ENCODE measurements around the gene CNPY1.

- TF ChIP-seq EZH2phosphoT487 (IDR thresholded peaks at IDR 0.05; ENCODE audit: insufficient read depth, low read depth) (no peak), EZH2 (IDR thresholded peaks at IDR 0.05; ENCODE audit: insufficient read depth, poor library complexity, severe bottlenecking) (no peak)
These were observed 28.9 kb downstream of the CNPY1 start for GRCh38 chr7:155517452-155517851.
